HG03280 (cell line): ENCODE data around the gene CELF1.

Experiments
- ATAC-seq: cut with Tn5 transposase; IDR thresholded peaks from one replicate; pipeline ENCODE4 v1.9.1; 2021; ENCODE audit warnings: mild to moderate bottlenecking, moderate library complexity; ENCODE audit not compliant: unreplicated experiment

The CELF1 gene

GRCh38 chr11:47451436-47451835 is 101.5 kb downstream of the CELF1 start:
- ATAC-seq = no peak

GRCh38 chr11:47449541-47449940 is 103.4 kb downstream of the CELF1 start:
- no peak for ATAC-seq

DNA sequence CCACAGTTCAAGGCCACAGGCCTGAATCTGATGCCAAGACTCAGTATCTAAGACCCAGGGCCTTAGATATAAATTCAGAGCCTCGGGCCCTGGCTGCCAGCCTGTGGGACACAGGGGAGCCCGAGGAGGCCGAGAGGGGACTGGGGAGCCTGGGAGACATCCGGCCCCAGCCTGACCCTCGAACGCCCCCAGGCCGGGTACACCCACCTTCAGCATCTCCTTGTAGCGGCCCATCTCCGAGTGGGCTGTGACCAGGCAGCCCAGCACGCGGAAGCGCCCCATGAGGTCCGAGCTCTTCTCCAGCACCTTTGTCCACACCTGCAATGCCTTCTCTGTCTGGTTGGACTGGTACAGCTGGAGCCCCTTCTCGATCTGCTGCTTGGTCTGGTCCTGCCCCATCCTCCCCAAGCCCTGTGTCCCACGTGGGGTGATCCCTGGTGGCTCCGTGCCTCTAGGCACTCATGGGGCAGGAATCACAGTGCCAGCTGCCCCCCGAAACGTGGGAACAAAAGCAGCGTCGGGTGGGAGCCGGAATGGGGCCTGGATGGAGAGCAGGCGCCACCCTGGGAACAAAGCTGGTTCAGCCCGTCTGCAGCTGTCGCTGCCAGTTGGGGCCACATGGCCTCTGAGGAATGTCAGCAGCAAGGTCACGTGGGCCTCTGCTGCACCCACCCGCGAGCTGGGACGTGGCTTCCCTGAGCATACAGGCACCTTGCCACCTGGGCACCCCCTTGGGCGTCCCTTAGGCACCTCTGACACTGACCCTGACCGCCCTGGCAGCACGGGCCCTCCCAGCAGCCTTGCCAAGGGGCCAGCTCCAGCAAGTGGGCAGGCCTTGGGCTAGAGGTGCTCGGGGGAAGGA is 104.1 kb downstream of the CELF1 start, which contains the start of gene RAPSN:
TSS of gene RAPSN (minus strand) at position 571 of the 862 bp plus-strand sequence. CDS start at position 399, 172 bp downstream.
- no peak for ATAC-seq

GRCh38 chr11:47447906-47448305 is 105.0 kb downstream of the CELF1 start:
- no peak for ATAC-seq

- ATAC-seq = no peak
Measured at GRCh38 chr11:47446833-47447232, 106.1 kb downstream of the CELF1 start.

GRCh38 chr11:47445840-47446239 is 107.1 kb downstream of the CELF1 start:
- ATAC-seq = no peak

- ATAC-seq = no peak
Measured at GRCh38 chr11:47443817-47444216, 109.1 kb downstream of the CELF1 start.

- no peak for ATAC-seq
Measured at GRCh38 chr11:47443028-47443700, 109.8 kb downstream of the CELF1 start.

- no peak for ATAC-seq
Measured at GRCh38 chr11:47442514-47442913, 110.4 kb downstream of the CELF1 start.

DNA sequence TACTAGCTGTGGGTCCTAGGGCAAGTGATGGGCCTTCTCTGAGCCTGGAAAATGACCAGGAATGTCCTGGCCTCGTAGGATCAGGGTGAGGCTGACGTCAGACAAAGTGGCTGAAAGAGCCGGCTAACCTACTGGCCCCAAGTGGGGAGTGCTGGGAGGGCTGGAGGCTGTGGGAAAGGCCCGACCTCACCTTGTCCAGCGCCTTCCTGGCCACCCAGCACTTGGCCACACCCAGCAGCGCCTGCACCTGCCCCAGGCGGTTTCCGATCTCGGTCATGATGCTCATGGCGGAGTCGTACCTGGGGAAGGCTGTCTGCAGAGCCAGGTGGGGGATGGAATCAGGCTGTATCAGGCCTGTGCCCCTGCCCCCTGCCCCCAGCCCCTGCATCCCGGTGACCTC is 111.5 kb downstream of the CELF1 start:
- ATAC-seq = no peak

- ATAC-seq = no peak
Measured at GRCh38 chr11:47440054-47440476, 112.9 kb downstream of the CELF1 start.

DNA sequence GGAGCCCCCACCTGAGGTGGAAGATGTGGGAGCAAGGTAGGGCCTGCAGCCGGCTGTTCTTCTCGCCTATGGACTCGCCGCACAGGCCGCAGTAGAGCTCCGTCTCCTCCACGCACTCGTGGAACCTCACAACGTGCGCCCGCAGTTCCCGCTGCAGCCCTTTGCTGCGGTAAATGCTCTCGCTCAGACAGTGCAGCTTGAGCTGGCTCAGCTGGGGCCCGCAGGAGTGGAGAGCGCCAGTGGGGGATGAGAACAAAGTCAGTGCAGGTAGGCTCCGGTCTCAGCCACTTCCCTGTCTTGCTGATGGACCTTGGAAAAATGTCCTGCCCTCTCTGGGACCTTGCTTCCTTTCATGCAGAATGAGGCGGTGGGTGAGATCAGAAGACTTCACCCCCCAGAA is 114.2 kb downstream of the CELF1 start:
- no peak for ATAC-seq

DNA sequence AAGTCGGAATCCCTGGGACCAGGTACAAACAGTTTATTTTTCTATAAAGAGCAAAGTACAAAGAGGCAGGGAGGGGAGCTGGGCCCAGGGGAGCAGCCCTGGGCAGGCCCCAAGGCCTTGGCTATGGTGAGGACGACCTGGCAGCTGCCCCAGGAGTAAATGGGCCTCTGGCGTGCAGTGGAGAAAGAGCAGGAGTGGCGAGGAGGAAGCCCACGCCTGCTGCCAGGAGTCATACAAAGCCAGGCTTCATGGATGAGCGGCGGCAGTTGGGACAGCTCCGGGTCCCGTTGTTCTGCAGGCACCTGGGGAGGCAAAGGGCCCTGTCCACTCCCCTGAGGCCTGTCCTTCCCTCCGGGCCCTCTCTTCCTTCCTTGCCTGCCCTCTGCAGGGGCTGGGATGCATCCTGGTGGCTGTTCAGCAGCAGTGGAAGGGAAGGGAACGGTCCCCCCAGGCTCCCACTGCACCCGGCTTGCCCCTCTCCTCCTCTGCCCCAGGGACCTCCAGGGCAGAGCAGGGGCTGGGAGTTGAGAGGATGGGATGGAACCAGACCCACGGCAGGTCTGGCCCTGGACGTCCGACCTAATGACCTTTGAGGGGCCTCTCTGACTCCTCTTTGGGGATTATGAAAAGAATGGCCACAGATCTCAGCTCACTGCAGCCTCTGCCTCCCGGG is 115.0 kb downstream of the CELF1 start:
- no peak for ATAC-seq

DNA sequence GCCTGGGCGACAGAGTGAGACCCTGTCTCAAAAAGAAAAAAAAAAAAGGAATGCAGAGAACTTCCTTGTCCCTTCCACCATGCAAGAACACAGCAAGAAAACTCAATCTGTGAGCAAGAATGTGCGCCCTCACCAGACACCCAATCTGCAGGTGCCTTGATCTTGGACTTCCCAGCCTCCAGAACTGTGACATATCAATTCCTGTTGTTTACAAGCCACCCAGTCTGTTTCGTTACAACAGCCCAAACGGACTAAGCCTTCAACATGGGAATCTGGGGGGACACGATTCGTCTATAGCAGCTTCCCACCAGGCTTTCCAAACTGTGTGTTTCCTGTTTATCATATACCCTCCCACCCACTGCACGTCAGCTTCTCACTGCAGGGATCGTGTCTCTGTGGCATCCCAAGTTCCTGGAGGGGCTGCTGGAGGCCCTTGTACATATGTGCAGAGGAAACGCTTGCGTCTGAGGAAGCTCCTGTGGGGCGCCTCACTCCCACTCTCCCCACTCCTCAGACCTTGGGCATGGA is 115.7 kb downstream of the CELF1 start:
- no peak for ATAC-seq

- ATAC-seq = no peak
Measured at GRCh38 chr11:47436726-47437125, 116.2 kb downstream of the CELF1 start.

DNA sequence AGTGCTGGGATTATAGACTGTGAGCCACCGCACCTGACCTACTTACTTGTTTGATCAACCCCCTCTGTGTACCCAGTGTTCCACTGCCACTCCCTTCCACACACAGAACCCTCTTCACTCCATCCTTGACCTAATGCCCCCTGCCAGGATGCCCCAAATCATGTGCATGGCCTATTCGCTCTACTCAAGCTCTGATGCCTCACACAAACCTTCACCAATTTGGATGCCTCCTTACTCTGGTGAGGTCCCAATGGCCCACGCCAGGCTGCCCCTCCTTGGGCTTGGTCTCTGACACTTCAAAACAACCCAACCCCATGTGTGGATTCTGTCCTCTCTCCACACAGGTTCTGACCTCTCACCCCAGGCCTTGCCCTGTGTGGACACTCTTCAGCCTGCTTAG is 117.2 kb downstream of the CELF1 start:
- no peak for ATAC-seq

- no peak for ATAC-seq
Measured at GRCh38 chr11:47434011-47434786, 118.7 kb downstream of the CELF1 start.

DNA sequence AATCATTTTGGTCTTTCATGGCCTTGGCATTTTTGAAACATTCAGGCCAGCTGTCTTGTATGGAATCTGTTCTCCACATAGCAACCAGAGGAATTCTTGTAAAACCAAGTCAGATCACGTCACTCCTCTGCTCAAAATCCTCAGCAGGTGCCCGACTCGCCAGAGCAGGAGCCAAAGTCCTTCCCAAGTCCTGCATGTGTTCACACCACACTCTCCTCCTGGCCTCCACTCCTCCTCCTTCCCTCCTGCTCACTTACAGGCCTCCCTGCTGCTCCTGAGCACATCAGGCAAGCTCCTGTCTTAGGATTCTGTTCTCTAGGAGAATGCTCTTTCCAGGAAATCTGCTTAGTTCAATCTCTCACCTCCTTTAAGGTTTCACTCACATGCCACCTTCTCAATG is 119.8 kb downstream of the CELF1 start:
- ATAC-seq = no peak

- ATAC-seq = no peak
Measured at GRCh38 chr11:47431356-47432083, 121.4 kb downstream of the CELF1 start.

DNA sequence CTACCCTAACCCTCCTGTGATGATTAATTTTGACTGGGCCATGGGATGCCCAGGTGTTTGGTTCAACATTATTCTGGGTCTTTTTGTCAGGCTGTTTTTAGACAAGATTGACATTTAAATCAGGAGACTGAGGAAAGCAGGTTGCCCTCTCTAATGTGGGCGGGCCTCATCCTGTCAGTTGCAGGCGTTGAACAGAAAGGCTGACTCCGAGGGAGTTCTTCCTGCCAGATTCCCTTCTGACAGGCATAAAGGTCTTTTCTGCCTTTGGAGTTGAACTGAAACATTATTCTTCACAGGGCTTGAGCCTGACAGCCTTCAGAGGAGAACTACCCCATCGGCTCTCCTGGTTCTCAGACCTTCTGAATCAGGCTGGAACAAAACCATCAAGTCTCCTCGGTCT is 122.4 kb downstream of the CELF1 start:
- ATAC-seq = no peak
